HepG2 (cell line): ENCODE data around the gene TCF7L2. TPM values are rescaled to one million over a fixed set of nuclear protein-coding genes. Genes with fewer than 3 reads are reported as not detected.

ENCODE experiments used
- ATAC-seq: fragments of 200-7000 bp; cut with Tn5 transposase; 3 replicates; pipeline ENCODE4 v1.9.1; 2020; ENCODE audit warnings: mild to moderate bottlenecking, moderate library complexity
- BruUV-seq: library from RNA; stranded (reverse); fragments of 400-500 nt; replicated peaks from 2 replicates; lab custom pipeline; 2021; lab: Mats Ljungman, UMichigan
- CTCF ChIA-PET: fragments of 300-600 bp; formaldehyde crosslinking; extraction: SDS; loops from one replicate; lab custom pipeline; 2021; ENCODE audit warnings: low total read pairs, inconsistent platforms, low intra/inter-chr PET ratio; lab: Yijun Ruan, JAX
- POLR2A ChIA-PET: fragments of 350-600 bp; sonication (Branson Sonifier 250); formaldehyde crosslinking; loops from one replicate; lab custom pipeline; 2020; ENCODE audit warnings: antibody characterized with exemption, inconsistent platforms; lab: Yijun Ruan, JAX
- DNase-seq: peaks from one replicate; pipeline ENCODE4 v3.0.0-alpha.2; 2015; ENCODE audit warnings: low spot score
- FAIRE-seq: peaks from 3 replicates; lab custom pipeline; 2011; peaks lifted over from hg19 to GRCh38; lab: Jason Lieb, UNC
- H2AFZ ChIP-seq: one replicate; pipeline ENCODE4 v1.6.1; 2011; ENCODE audit warnings: low read length, inconsistent platforms
- H3K27ac ChIP-seq: fragments of 300-600 bp; 3 replicates; pipeline ENCODE4 v1.8.0; 2011; ENCODE audit warnings: mixed run types, mild to moderate bottlenecking, mixed read lengths, low read length, inconsistent platforms; ENCODE audit not compliant: insufficient read depth; ENCODE audit errors: extremely low read length
- H3K27me3 ChIP-seq, 2 experiments: fragments of 200-600 bp in 1 of 2; 2 replicates in 1 of 2; 3 replicates in 1 of 2; pipeline versions ENCODE4 v1.6.0 to v1.8.0; 2011; ENCODE audit warnings: low read length in 2 of 2, mild to moderate bottlenecking in 2 of 2, moderate library complexity in 2 of 2, inconsistent platforms in 1 of 2; ENCODE audit not compliant: insufficient read depth in 2 of 2, control insufficient read depth in 1 of 2
- H3K36me3 ChIP-seq, 2 experiments: fragments of 200-600 bp in 1 of 2; replicated peaks in 1 of 2; 2 replicates in 1 of 2; 3 replicates in 1 of 2; pipeline versions ENCODE4 v1.5.1 to v1.8.0; 2011; ENCODE audit warnings: low read length in 2 of 2, inconsistent platforms in 1 of 2; ENCODE audit not compliant: insufficient read depth in 2 of 2, control insufficient read depth in 1 of 2
- H3K4me1 ChIP-seq: 2 replicates; pipeline ENCODE4 v1.5.1; 2012; ENCODE audit warnings: low read length, inconsistent platforms; ENCODE audit not compliant: insufficient read depth
- H3K4me2 ChIP-seq: 2 replicates; pipeline ENCODE4 v1.6.0; 2011; ENCODE audit warnings: low read depth, low read length, inconsistent platforms
- H3K4me3 ChIP-seq, 3 experiments: fragments of 200-600 bp in 1 of 3; sonication (generic), shearing (Covaris generic) in 1 of 3; replicated peaks in 1 of 3; 2 replicates each; pipeline ENCODE4 v1.5.1; 2011 to 2016; ENCODE audit warnings: low read length in 3 of 3, inconsistent platforms in 2 of 3, low read depth in 2 of 3, mild to moderate bottlenecking in 2 of 3, control low read depth in 1 of 3, mixed read lengths in 1 of 3; ENCODE audit not compliant: insufficient read depth in 1 of 3
- H3K79me2 ChIP-seq: one replicate; pipeline ENCODE4 v1.6.1; 2011; ENCODE audit warnings: low read length, inconsistent platforms; ENCODE audit not compliant: insufficient read depth
- H3K9ac ChIP-seq: 2 replicates; pipeline ENCODE4 v1.6.0; 2011; ENCODE audit warnings: mild to moderate bottlenecking, low read depth, low read length, inconsistent platforms; ENCODE audit not compliant: insufficient read depth
- H3K9me3 ChIP-seq: 2 replicates; pipeline ENCODE4 v1.5.1; 2012; ENCODE audit warnings: mild to moderate bottlenecking, low read length
- H4K20me1 ChIP-seq: 2 replicates; pipeline ENCODE4 v1.6.0; 2011; ENCODE audit warnings: inconsistent platforms, mild to moderate bottlenecking, low read length, moderate library complexity; ENCODE audit not compliant: insufficient read depth
- ATF1 ChIP-seq: IDR thresholded peaks from 2 replicates; pipeline ENCODE4 v1.6.1; 2016; ENCODE audit warnings: mild to moderate bottlenecking, control low read depth
- CREB3 ChIP-seq: sonication (generic); formaldehyde crosslinking; IDR thresholded peaks from 2 replicates; pipeline ENCODE4 v1.5.0; 2020; ENCODE audit warnings: missing genetic modification reagents
- GABPA ChIP-seq, 2 experiments: IDR thresholded peaks; 2 replicates each; pipeline ENCODE4 v1.6.1; 2011 to 2016; ENCODE audit warnings: low read depth in 2 of 2, low read length in 1 of 2, missing biosample characterization in 1 of 2, missing genetic modification characterization in 1 of 2
- LRRFIP1 ChIP-seq: sonication (generic); formaldehyde crosslinking; conservative IDR thresholded peaks from 2 replicates; pipeline ENCODE4 v1.4.0; 2020; ENCODE audit warnings: missing genetic modification reagents
- TAF15 ChIP-seq: fragments of 200-400 bp; formaldehyde crosslinking; IDR thresholded peaks from one replicate; pipeline ENCODE4 v1.6.1; 2018; ENCODE audit warnings: mild to moderate bottlenecking, low read depth, low read length; ENCODE audit not compliant: poor library complexity, severe bottlenecking
- ZMYM3 ChIP-seq: sonication (generic); formaldehyde crosslinking; IDR thresholded peaks from 2 replicates; pipeline ENCODE4 v1.5.1; 2020; ENCODE audit warnings: mild to moderate bottlenecking, missing genetic modification reagents
- ZSCAN31 ChIP-seq: sonication (generic); formaldehyde crosslinking; IDR thresholded peaks from 2 replicates; pipeline ENCODE4 v1.5.0; 2020; ENCODE audit warnings: low read depth, mild to moderate bottlenecking, missing genetic modification reagents
- WGBS: methylation state at CpG from one replicate; pipeline ENCODE4 v1.1.6; 2017; ENCODE audit warnings: low lambda C conversion rate; 5-methylcytosine and 5-hydroxymethylcytosine counted together
- in situ Hi-C: cut with HindIII; loops from 2 replicates; pipeline ENCODE4 v1.10.0; 2017; ENCODE audit warnings: low pct_unique_long_range_greater_than_20kb; ENCODE audit not compliant: extremely low pct_ligation_motif_present
- intact Hi-C: fragments of 100-400 bp; cut with micrococcal nuclease; formaldehyde crosslinking; loops from one replicate; pipeline ENCODE4 v1.10.0; 2022; ENCODE audit not compliant: unreplicated experiment
- polyA plus RNA-seq, 8 experiments: library from polyadenylated mRNA; depleted of rRNA in 3 of 8; stranded (reverse) in 7 of 8; unstranded in 1 of 8; fragments of >200 nt; fragmentation: Illumina TruSeq in 4 of 8; extraction: Trizol in 4 of 8; gene quantifications; 2 replicates each; pipeline versions ENCODE4 v1.2.1 to v1.2.3, GENCODE V29; 2011 to 2016; ENCODE audit warnings: low read depth in 4 of 8, missing spikeins in 1 of 8, mixed read lengths in 1 of 8; ENCODE audit not compliant: insufficient read depth in 1 of 8
- total RNA-seq, 5 experiments: library from RNA; depleted of rRNA; stranded (reverse); fragments of >200 nt; fragmentation: Illumina TruSeq; extraction: Trizol; gene quantifications; 2 replicates each; pipeline ENCODE4 v1.2.3, GENCODE V29; 2016; ENCODE audit warnings: low read depth in 1 of 5

TCF7L2 gene
- total and polyA plus RNA-seq, 2 of the 13 experiments (the other 11 are each of a cell fraction or from before 2014, with no cell fraction given), result 3.9 to 13.7 TPM

- TF ChIP-seq LRRFIP1 (CRISPR knock-in tag) (no peak), GABPA (IDR thresholded peaks at IDR 0.05; ENCODE audit: low read depth, low read length) (no peak), GABPA (CRISPR knock-in tag; IDR thresholded peaks at IDR 0.05; ENCODE audit: low read depth) (no peak), ATF1 (CRISPR knock-in tag) (no peak), ZSCAN31 (CRISPR knock-in tag) (no peak), CREB3 (CRISPR knock-in tag) (no peak)
These were observed 17.2 kb downstream of the TCF7L2 start (continued) for GRCh38 chr10:112967200-112967599.

- FAIRE-seq (peak; percentile 18), DNase-seq (no peak)
- CTCF ChIA-PET, result no interaction called here
- H3K36me3 ChIP-seq, result peaks cover 24 to 61% of the 10 kb centered on the region in 2 experiments
- no peak overlapping the region for H2AFZ ChIP-seq
- no TSS peak for BruUV-seq
- intact Hi-C loops, result no loop called here
- H3K79me2 ChIP-seq, result peaks cover 86% of the 10 kb centered on the region
- peak; percentile 42; the same call in 1 of the 2 replicates for TF ChIP-seq ZMYM3 (CRISPR knock-in tag)
- no peak for TF ChIP-seq TAF15
- TF ChIP-seq, all 625 proteins: peak for 1
- Histone ChIP-seq H3K4me2 (no peak overlapping the region), H3K27me3 (no peaks in the 10 kb centered on the region), H3K27ac (no peak overlapping the region), H3K4me3 (no peak overlapping the region), H3K4me1 (peaks cover 48% of the 10 kb centered on the region), H3K9me3 (no peaks in the 10 kb centered on the region), H3K9ac (no peak overlapping the region), H4K20me1 (peaks cover 83% of the 10 kb centered on the region)
- 79% methylated on average over 2 of the region's 2 CpGs for WGBS
- POLR2A ChIA-PET, result no interaction called here
- no peak for ATAC-seq
- in situ Hi-C loops, result no loop called here
These were observed 19.1 kb downstream of the TCF7L2 start for GRCh38 chr10:112969131-112969530.
